Mesenchymal stem cell (in vitro differentiated cells and primary cell): ENCODE results near the gene MSI2.
A peak's percentile ranks its signal among the peaks of the same experiment; 100 is the strongest.

Experiments used
- DNase-seq: peaks from one replicate; pipeline ENCODE4 v3.0.0-alpha.2; 2013
- H2AFZ ChIP-seq: one replicate; pipeline ENCODE4 v1.6.1; 2013; ENCODE audit warnings: low read depth, mild to moderate bottlenecking, control low read depth, inconsistent platforms, low read length, moderate library complexity
- H2AK5ac ChIP-seq: 2 replicates; pipeline ENCODE4 v1.6.1; 2013; ENCODE audit warnings: low read length, moderate library complexity, mild to moderate bottlenecking, inconsistent platforms; ENCODE audit not compliant: severe bottlenecking
- H2BK120ac ChIP-seq: one replicate; pipeline ENCODE4 v1.6.1; 2013; ENCODE audit warnings: low read depth, mild to moderate bottlenecking, inconsistent platforms, low read length, moderate library complexity
- H2BK12ac ChIP-seq, 2 experiments: one replicate each; pipeline ENCODE4 v1.6.1; 2013; ENCODE audit warnings: inconsistent platforms in 2 of 2, low read length in 2 of 2, mild to moderate bottlenecking in 2 of 2, moderate library complexity in 2 of 2, control low read depth in 1 of 2
- H2BK15ac ChIP-seq: one replicate; pipeline ENCODE4 v1.6.1; 2013; ENCODE audit warnings: mild to moderate bottlenecking, low read depth, inconsistent platforms; ENCODE audit not compliant: poor library complexity, severe bottlenecking
- H2BK5ac ChIP-seq: 2 replicates; pipeline ENCODE4 v1.6.1; 2013; ENCODE audit warnings: low read depth, mild to moderate bottlenecking, low read length, control low read depth, inconsistent platforms; ENCODE audit not compliant: poor library complexity, severe bottlenecking
- H3K14ac ChIP-seq, 2 experiments: one replicate each; pipeline ENCODE4 v1.6.1; 2013; ENCODE audit warnings: inconsistent platforms in 2 of 2, low read length in 2 of 2, control low read depth in 1 of 2, mild to moderate bottlenecking in 1 of 2, moderate library complexity in 1 of 2
- H3K18ac ChIP-seq, 2 experiments: one replicate each; pipeline ENCODE4 v1.6.1; 2013; ENCODE audit warnings: inconsistent platforms in 2 of 2, low read length in 2 of 2, control low read depth in 1 of 2, low read depth in 1 of 2, mild to moderate bottlenecking in 1 of 2
- H3K23ac ChIP-seq, 2 experiments: one replicate each; pipeline ENCODE4 v1.6.1; 2013; ENCODE audit warnings: inconsistent platforms in 2 of 2, low read length in 2 of 2, mild to moderate bottlenecking in 2 of 2, moderate library complexity in 2 of 2, control low read depth in 1 of 2
- H3K27ac ChIP-seq: 2 replicates; pipeline ENCODE4 v1.5.1; 2013; ENCODE audit warnings: mild to moderate bottlenecking, moderate library complexity, low read length, control low read depth, inconsistent platforms; ENCODE audit not compliant: poor library complexity, severe bottlenecking
- H3K27me3 ChIP-seq, 2 experiments: 2 replicates each; pipeline versions ENCODE4 v1.6.1 to v1.7.0; 2013; ENCODE audit warnings: low read length in 2 of 2, mild to moderate bottlenecking in 2 of 2, moderate library complexity in 2 of 2, control low read depth in 1 of 2, inconsistent platforms in 1 of 2; ENCODE audit not compliant: control insufficient read depth in 1 of 2, insufficient read depth in 1 of 2
- H3K36me3 ChIP-seq, 2 experiments: 2 replicates each; pipeline versions ENCODE4 v1.6.1 to v1.7.0; 2013; ENCODE audit warnings: low read length in 2 of 2, control low read depth in 1 of 2, inconsistent platforms in 1 of 2, low read depth in 1 of 2, mild to moderate bottlenecking in 1 of 2; ENCODE audit not compliant: insufficient read depth in 2 of 2, control insufficient read depth in 1 of 2
- H3K4ac ChIP-seq, 2 experiments: one replicate each; pipeline ENCODE4 v1.6.1; 2013; ENCODE audit warnings: inconsistent platforms in 2 of 2, low read length in 2 of 2, mild to moderate bottlenecking in 2 of 2, moderate library complexity in 2 of 2, control low read depth in 1 of 2, low read depth in 1 of 2
- H3K4me1 ChIP-seq: 2 replicates; pipeline ENCODE4 v1.6.1; 2013; ENCODE audit warnings: low read depth, low read length, control low read depth; ENCODE audit not compliant: control insufficient read depth, insufficient read depth
- H3K4me2 ChIP-seq: 2 replicates; pipeline ENCODE4 v1.6.1; 2013; ENCODE audit warnings: low read length, mild to moderate bottlenecking, inconsistent platforms; ENCODE audit not compliant: poor library complexity, severe bottlenecking
- H3K4me3 ChIP-seq, 2 experiments: 2 replicates each; pipeline versions ENCODE4 v1.5.1 to v1.7.0; 2013; ENCODE audit warnings: low read length in 2 of 2, mild to moderate bottlenecking in 2 of 2, control low read depth in 1 of 2, low read depth in 1 of 2; ENCODE audit not compliant: insufficient read depth in 1 of 2
- H3K79me1 ChIP-seq: replicated peaks from 2 replicates; pipeline ENCODE4 v1.6.1; 2013; ENCODE audit warnings: mild to moderate bottlenecking, control low read depth, low read length, inconsistent platforms; ENCODE audit not compliant: poor library complexity, severe bottlenecking
- H3K9ac ChIP-seq: 2 replicates; pipeline ENCODE4 v1.7.0; 2013; ENCODE audit warnings: mild to moderate bottlenecking, low read length, moderate library complexity
- H3K9me3 ChIP-seq: 2 replicates; pipeline ENCODE4 v1.7.0; 2013; ENCODE audit warnings: mild to moderate bottlenecking, low read length; ENCODE audit not compliant: control insufficient read depth
- H4K8ac ChIP-seq: one replicate; pipeline ENCODE4 v1.6.1; 2013; ENCODE audit warnings: inconsistent platforms, mild to moderate bottlenecking, low read length, moderate library complexity
- H4K91ac ChIP-seq: one replicate; pipeline ENCODE4 v1.6.1; 2013; ENCODE audit warnings: mild to moderate bottlenecking, low read length, inconsistent platforms
- WGBS: methylation state at CpG from one replicate; pipeline ENCODE4 v1.1.7; 2013; ENCODE audit warnings: mixed read lengths; 5-methylcytosine and 5-hydroxymethylcytosine counted together

The MSI2 gene

DNA sequence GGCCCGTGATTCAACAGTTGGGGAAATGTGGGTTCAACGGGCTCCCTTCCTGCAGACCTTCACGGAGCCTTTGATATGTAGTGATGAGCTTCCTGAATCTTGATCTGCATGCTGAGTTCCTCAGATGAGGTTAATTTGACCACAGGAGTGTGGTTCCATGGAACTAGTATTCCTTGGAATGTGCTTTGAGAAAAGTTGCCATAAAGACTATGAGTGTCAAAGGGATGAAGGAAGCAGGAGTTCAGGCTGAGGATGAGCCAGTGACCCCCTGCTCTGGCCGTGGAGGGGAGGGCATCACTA lies 229.2 kb downstream of the MSI2 start:
- H3K9me3 ChIP-seq: no peaks in the 10 kb centered on the region
- peaks cover 16% of the 10 kb centered on the region for H3K4me1 ChIP-seq
- WGBS: 86% methylated on average over 4 of the region's 4 CpGs
- peak overlapping the region in 1 of 2 experiments; percentile 51 for H2BK12ac ChIP-seq
- H3K79me1 ChIP-seq: peaks cover 37% of the 10 kb centered on the region
- no peak overlapping the region for H3K9ac ChIP-seq
- H3K14ac ChIP-seq: peak overlapping the region in 1 of 2 experiments; percentile 5
- H2AFZ ChIP-seq: no peak overlapping the region
- H3K4ac ChIP-seq: no peak overlapping the region
- H3K23ac ChIP-seq: no peak overlapping the region
- no peak overlapping the region for H4K8ac ChIP-seq
- peaks cover 0 to 69% of the 10 kb centered on the region in 2 experiments for H3K27me3 ChIP-seq
- H3K18ac ChIP-seq: peak overlapping the region; percentile 15 to 54
- peaks cover 0 to 4% of the 10 kb centered on the region in 2 experiments for H3K36me3 ChIP-seq
- no peak overlapping the region for H3K4me3 ChIP-seq
- no peak overlapping the region for H2AK5ac ChIP-seq
- H2BK120ac ChIP-seq: no peak overlapping the region
- no peak overlapping the region for H3K27ac ChIP-seq
- H2BK5ac ChIP-seq: no peak overlapping the region
- no peak overlapping the region for H4K91ac ChIP-seq
- no peak overlapping the region for H2BK15ac ChIP-seq
- DNase-seq: no peak
- no peak overlapping the region for H3K4me2 ChIP-seq

DNA sequence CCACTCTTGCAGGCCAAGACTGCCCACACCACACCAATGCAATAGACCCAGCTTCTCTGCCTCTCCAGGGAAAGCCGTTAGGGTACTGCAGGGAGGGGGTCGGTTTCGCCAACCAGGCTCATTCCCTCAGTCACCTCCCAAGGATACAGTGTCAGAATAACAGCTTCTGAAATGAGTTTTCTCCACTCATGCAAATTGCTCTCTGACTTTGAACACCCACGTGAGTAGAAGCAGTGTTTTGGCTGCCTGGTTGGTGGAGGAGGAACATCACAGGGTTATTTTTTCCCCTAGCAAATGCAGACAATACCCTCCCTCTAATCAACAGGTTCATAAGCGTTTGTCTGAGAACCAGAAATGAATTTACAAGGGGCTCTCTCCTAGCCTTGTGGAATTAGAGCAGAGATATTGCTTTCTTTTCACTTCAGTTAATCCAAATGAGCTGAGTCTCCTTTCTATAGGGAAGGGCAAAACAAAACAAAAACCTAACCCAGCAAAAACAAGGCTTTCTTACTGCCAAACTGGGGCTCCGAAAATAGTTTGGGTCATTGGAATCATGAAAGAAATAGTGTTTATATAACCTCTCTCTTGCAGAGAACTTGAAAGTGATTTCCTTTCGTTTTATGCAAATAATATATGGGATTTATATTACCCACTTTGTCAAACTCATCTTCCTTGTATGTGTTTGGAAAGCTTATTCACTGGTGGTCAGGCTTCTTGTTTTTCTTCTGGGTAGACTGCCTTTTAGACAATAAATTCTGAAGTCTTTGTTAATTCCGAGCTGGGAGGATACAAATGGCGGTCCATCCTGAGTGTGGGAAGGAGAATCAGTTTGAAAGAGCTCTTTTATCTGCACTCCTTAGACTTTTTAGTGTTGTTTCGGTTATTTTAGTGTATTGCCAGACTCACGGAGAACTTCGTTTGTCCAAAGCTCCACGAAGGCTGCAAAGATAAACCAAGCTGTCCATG lies 229.9 kb downstream of the MSI2 start:
- Histone ChIP-seq H3K27ac (no peak overlapping the region), H3K23ac (no peak overlapping the region), H2BK12ac (peak overlapping the region in 1 of 2 experiments; percentile 51), H2BK15ac (no peak overlapping the region), H3K4me2 (no peak overlapping the region), H3K27me3 (peaks cover 0 to 75% of the 10 kb centered on the region in 2 experiments), H4K8ac (no peak overlapping the region), H2AFZ (no peak overlapping the region), H3K79me1 (peaks cover 43% of the 10 kb centered on the region), H3K4ac (no peak overlapping the region), H3K4me1 (peaks cover 16% of the 10 kb centered on the region), H3K4me3 (no peak overlapping the region), H3K18ac (peak overlapping the region; percentile 37 to 54), H2BK120ac (no peak overlapping the region), H2AK5ac (no peak overlapping the region), H3K36me3 (peaks cover 0 to 8% of the 10 kb centered on the region in 2 experiments), H3K9me3 (no peaks in the 10 kb centered on the region), H2BK5ac (no peak overlapping the region), H4K91ac (no peak overlapping the region), H3K9ac (no peak overlapping the region), H3K14ac (peak overlapping the region in 1 of 2 experiments; percentile 5)
- 77% methylated on average over 10 of the region's 13 CpGs for WGBS
- DNase-seq: no peak

DNA sequence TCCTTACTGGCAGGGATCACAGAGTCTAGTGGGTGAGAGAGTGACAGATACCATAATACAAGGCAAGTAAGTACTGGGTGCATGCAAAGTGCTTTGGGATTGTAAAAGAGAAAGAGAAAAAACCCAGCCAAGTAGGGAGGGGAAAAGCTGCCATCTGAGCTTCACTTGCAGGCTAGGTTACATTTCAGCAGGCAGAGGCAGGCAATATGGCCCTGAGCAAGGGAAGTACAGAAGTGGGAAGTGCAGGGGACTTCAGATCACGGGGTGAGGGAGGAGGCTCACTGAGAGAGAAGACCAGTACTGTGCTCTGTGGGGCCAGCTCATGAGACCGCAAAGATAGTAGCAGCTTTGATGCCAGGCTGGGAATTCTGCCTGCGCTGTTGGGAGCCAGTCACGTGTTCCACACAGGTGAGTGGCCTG lies 230.6 kb downstream of the MSI2 start:
- Histone ChIP-seq H3K14ac (no peak overlapping the region), H2BK12ac (peak overlapping the region in 1 of 2 experiments; percentile 40)
- WGBS: 90% methylated on average over 4 of the region's 4 CpGs

DNA sequence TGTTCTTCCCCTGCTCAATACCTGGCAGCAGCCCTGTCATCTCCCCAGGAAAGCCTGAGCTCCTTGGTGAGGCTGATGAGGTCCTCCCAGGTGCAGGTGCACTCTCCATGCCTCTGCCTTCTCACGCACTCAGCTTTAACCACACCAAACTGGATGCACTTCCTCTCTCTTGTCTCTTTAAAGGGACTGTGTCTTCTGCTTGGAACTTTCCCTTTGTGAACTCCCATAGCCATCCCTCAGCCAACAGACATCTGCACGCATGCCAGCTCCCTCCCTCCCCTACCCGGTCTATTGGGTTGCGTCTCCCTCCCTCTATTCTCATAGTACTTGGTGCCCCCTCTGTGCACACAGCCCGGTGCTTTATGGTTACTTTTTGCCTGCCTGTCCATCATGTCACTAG lies 231.2 kb downstream of the MSI2 start:
- H2AK5ac ChIP-seq: no peak overlapping the region
- H3K18ac ChIP-seq: no peak overlapping the region
- H3K9ac ChIP-seq: no peak overlapping the region
- no peak overlapping the region for H4K91ac ChIP-seq
- DNase-seq: no peak
- H2BK12ac ChIP-seq: peak overlapping the region in 1 of 2 experiments; percentile 4
- H2BK15ac ChIP-seq: peak overlapping the region; percentile 26
- H3K27ac ChIP-seq: no peak overlapping the region
- no peak overlapping the region for H3K23ac ChIP-seq
- H4K8ac ChIP-seq: no peak overlapping the region
- peaks cover 45% of the 10 kb centered on the region for H3K79me1 ChIP-seq
- no peak overlapping the region for H2AFZ ChIP-seq
- H3K4me1 ChIP-seq: peaks cover 16% of the 10 kb centered on the region
- 97% methylated on average over 5 of the region's 5 CpGs for WGBS
- peaks cover 0 to 82% of the 10 kb centered on the region in 2 experiments for H3K27me3 ChIP-seq
- peaks cover 0 to 8% of the 10 kb centered on the region in 2 experiments for H3K36me3 ChIP-seq
- H3K4ac ChIP-seq: no peak overlapping the region
- no peak overlapping the region for H2BK120ac ChIP-seq
- H3K14ac ChIP-seq: no peak overlapping the region
- H3K4me3 ChIP-seq: no peak overlapping the region
- H2BK5ac ChIP-seq: no peak overlapping the region
- H3K9me3 ChIP-seq: no peaks in the 10 kb centered on the region
- H3K4me2 ChIP-seq: no peak overlapping the region

More for the DNA sequence above, 230.6 kb downstream of the MSI2 start:
- H3K4me3 ChIP-seq: no peak overlapping the region
- H4K8ac ChIP-seq: no peak overlapping the region
- no peak overlapping the region for H3K27ac ChIP-seq
- H3K9ac ChIP-seq: no peak overlapping the region
- H2BK120ac ChIP-seq: no peak overlapping the region
- H2BK5ac ChIP-seq: no peak overlapping the region
- DNase-seq: no peak
- H3K27me3 ChIP-seq: peaks cover 0 to 82% of the 10 kb centered on the region in 2 experiments
- H3K23ac ChIP-seq: no peak overlapping the region
- peaks cover 47% of the 10 kb centered on the region for H3K79me1 ChIP-seq
- no peak overlapping the region for H4K91ac ChIP-seq
- H2BK15ac ChIP-seq: no peak overlapping the region
- peak overlapping the region; percentile 37 to 54 for H3K18ac ChIP-seq
- H3K4me1 ChIP-seq: peaks cover 16% of the 10 kb centered on the region
- H2AFZ ChIP-seq: no peak overlapping the region
- H3K4me2 ChIP-seq: no peak overlapping the region
- no peak overlapping the region for H3K4ac ChIP-seq
- no peak overlapping the region for H2AK5ac ChIP-seq
- H3K36me3 ChIP-seq: peaks cover 0 to 8% of the 10 kb centered on the region in 2 experiments
- H3K9me3 ChIP-seq: no peaks in the 10 kb centered on the region
